ENCODE results near the gene TSPAN8. TPM values are rescaled to one million over a fixed set of nuclear protein-coding genes. Genes with fewer than 3 reads are reported as not detected.

TSPAN8 gene
- total RNA-seq, 4 donors from 2014 or later = 4.7 to 36.3 (median 12.1) TPM

DNA sequence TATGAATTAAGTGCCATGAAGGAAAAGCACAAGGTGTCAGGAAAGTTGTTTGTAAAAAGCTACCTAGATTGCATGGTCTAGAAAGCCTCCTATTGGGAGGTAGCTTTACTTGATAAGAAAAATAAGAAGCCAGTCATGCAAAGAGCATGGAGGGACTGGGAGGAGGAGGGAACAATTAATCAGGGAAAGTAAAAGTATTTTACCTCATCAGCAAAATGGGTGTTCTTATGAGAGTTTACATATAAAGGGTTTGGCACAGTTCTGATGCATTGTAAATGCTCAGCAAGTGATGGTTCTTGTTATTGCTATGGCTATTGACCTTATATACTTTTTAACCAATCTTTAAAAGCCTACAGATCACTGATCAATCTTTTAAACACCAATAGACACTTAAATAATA, 17.0 kb upstream of the TSPAN8 start:
- TF ChIP-seq CTCF (IDR thresholded peaks at IDR 0.05; ENCODE audit: low read depth) = no peak

DNA sequence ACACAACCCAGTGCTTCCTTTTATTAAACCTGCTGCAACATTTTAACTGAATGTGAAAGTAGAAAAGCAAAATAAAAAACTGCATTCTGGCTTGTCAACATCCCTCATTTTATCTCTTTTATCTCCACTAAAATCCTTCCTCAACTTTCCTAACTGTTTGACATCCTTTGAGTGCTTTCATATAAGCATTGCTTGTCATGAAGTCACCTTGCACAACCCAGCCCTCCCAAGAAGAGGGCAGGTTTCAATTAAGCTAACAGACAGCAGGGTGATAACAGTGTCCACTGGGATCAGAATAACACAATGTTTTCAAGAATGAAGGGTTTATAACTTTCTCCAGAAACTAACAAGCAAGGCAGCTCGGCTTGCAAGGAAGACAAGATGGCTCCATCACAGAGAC, 16.3 kb upstream of the TSPAN8 start:
- TF ChIP-seq CTCF (IDR thresholded peaks at IDR 0.05; ENCODE audit: low read depth) = no peak

GRCh38 chr12:71170456-71170855, 12.7 kb upstream of the TSPAN8 start:
- TF ChIP-seq CTCF (IDR thresholded peaks at IDR 0.05; ENCODE audit: low read depth) = no peak

DNA sequence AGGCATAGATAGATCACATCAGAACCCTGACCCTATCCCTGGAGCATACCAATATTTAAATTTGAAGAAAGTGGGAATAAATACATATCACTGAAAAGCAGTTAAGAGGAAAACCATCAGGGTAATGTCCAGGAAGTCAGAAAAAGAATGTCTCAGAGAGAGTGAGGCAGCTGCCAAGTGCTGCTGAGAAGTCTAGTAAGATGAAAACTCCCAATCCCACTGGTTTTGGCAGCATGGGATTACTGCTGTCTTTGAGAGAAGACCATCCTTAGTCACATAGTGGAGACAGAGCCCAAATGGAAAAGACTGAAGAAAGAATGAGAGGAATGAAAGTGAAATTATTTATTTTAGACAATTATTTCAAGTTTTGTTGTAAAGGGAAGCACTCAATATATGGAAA, 11.5 kb upstream of the TSPAN8 start:
- TF ChIP-seq CTCF (IDR thresholded peaks at IDR 0.05; ENCODE audit: low read depth) = no peak

GRCh38 chr12:71166862-71167496, 9.2 kb upstream of the TSPAN8 start:
- no peak for TF ChIP-seq CTCF (IDR thresholded peaks at IDR 0.05; ENCODE audit: low read depth)

GRCh38 chr12:71166280-71166679, 8.5 kb upstream of the TSPAN8 start:
- no peak for TF ChIP-seq CTCF (IDR thresholded peaks at IDR 0.05; ENCODE audit: low read depth)

DNA sequence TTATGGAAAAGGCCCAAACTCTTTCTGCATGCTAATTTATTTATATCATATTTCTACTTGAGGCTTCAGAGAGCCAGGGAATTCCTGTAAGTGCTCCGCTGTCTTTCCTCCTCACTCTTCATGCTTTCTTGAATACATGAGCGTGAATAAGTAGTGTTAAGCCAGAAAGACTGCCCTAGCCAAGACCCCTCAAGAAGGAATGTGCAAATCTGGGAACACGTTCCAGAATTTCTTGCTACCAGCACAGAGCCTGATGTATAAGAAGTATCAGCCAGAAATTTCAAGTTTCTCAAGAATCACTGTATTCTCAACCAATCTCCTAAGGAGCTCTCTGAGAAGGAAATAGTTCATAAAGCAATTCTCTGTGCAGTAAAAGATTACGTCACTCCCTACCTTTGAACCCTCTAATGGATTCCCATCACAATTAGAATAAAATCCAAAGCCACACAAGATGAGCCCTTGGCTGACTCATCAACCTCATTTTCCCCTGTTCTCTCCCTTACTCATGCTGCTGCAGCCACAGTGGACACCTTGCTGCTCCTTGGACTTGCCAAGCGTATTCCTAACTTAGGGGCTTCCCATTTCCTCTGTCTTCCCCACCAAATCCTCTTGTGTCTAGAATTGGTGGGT, 6.9 kb upstream of the TSPAN8 start:
- TF ChIP-seq CTCF (IDR thresholded peaks at IDR 0.05; ENCODE audit: low read depth) = no peak

All from subcutaneous adipose tissue (tissue), 4 donors.